ENCODE data around the gene FBXL5.

The FBXL5 gene

GRCh38 chr4:15684498-15684897 lies 29.3 kb upstream of the FBXL5 start:
- H3K27ac ChIP-seq = no peak overlapping the region
- TF ChIP-seq, protein P1, sequence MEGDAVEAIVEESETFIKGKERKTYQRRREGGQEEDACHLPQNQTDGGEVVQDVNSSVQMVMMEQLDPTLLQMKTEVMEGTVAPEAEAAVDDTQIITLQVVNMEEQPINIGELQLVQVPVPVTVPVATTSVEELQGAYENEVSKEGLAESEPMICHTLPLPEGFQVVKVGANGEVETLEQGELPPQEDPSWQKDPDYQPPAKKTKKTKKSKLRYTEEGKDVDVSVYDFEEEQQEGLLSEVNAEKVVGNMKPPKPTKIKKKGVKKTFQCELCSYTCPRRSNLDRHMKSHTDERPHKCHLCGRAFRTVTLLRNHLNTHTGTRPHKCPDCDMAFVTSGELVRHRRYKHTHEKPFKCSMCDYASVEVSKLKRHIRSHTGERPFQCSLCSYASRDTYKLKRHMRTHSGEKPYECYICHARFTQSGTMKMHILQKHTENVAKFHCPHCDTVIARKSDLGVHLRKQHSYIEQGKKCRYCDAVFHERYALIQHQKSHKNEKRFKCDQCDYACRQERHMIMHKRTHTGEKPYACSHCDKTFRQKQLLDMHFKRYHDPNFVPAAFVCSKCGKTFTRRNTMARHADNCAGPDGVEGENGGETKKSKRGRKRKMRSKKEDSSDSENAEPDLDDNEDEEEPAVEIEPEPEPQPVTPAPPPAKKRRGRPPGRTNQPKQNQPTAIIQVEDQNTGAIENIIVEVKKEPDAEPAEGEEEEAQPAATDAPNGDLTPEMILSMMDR (conservative IDR thresholded peaks at IDR 0.05) = no peak

DNA sequence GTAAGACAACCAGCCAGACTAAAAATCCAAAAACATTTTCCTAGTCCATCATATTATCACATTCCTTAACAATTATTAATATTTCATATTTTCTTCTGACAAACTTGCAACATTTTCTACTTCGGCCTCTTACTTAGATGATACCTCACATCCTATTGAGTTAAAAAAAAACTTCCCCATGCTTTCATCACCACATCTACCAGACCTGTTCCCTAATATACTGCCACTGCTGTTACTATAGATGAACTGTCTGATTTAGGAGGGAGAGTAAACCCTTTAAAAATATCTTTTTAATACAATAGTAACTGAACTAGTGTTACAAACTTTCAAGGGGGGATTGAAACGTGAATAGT lies 28.0 kb upstream of the FBXL5 start:
- H3K27ac ChIP-seq = peak overlapping the region; percentile 95
- TF ChIP-seq, protein P1 (conservative IDR thresholded peaks at IDR 0.05) = no peak

DNA sequence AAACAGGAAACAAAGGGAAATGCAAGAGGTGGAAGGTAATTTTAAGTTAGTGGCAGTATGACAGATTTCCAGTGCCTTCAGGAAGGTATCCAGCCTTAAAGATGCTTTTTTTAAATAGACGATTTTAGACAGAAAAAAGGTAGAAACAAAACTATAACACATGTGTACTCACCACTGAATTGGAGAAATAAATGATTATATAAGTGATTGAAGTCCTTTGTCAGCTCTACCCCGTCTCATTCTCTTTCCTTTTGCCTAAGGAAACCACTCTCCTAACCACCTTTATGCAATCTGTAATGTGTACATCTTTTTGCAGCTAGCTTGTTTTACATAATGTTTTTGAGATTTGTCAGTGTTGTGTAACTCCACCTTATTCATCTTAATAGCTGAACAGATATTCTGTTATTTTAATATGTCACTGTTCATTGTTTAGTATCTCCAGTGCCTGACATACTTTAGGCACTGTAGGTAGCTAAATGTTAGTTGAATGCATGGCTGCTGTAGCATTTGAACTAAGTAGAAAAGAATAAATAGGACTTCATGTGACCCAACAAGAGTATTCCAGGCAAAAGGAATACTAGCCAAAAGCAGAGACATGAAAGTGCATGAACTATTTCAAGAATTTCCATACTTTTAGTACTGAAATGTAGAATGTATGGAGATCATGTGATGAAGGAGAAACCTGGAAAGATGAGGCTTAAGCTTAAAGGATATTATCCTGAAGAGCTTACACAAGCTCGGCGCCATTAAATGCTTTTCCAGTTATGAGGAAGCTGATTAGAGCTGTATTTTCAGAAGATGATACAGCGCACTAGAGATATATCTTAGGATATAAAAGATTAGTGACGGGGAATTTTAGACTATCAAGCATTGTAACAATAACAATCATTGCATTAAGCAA lies 27.3 kb upstream of the FBXL5 start:
- TF ChIP-seq, protein P1 (conservative IDR thresholded peaks at IDR 0.05) = no peak
- peak overlapping the region; percentile 95 for H3K27ac ChIP-seq

- H3K27ac ChIP-seq = peak within 1 kb of the TSS; percentile 95
- TF ChIP-seq, protein P1 (conservative IDR thresholded peaks at IDR 0.05) = 0 out of 2 replicates have a peak, but pooled peaks have one; percentile 16
Measured at GRCh38 chr4:15681372-15682241, 26.4 kb upstream of the FBXL5 start, which contains the start of gene FAM200B. Gene FAM200B (plus strand): TSS chr4:15681827. CDS start chr4:15686978, 5,151 bp downstream.

GRCh38 chr4:15681067-15681371 lies 25.9 kb upstream of the FBXL5 start:
- peak overlapping the region; percentile 95 for H3K27ac ChIP-seq
- TF ChIP-seq, protein P1 (conservative IDR thresholded peaks at IDR 0.05) = no peak

- TF ChIP-seq, protein P1 (conservative IDR thresholded peaks at IDR 0.05) = no peak
- H3K27ac ChIP-seq = no peak overlapping the region
Measured at GRCh38 chr4:15677507-15677988, 22.4 kb upstream of the FBXL5 start.

- no peak overlapping the region for H3K27ac ChIP-seq
- TF ChIP-seq, protein P1 (conservative IDR thresholded peaks at IDR 0.05) = no peak
Measured at GRCh38 chr4:15676899-15677298, 21.7 kb upstream of the FBXL5 start.

Data from VCaP (cell line).